ENCODE data around the gene CFAP221. TPM values are rescaled to one million over a fixed set of nuclear protein-coding genes. Genes with fewer than 3 reads are reported as not detected.

Gene CFAP221
- total RNA-seq, 1 donor from 2014 or later, result not detected

DNA sequence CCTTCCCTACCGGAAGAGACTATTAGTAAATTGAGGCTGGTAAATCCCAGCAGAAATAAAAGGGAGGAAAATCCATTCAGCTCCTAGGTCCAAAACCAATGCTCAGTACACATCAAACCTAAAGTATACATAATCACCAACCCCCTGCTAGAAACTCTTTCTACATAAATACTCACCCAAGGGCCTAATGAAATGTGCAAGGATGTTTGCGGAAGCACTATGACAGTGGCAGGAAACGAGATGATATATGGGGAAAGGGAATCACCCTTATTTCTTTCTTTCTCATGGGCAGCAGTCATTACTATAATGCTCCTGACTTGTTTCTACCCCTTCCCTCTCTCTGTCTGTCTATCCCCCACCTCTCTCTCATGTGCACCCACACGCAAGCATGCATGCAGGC, 18.6 kb upstream of the CFAP221 start:
- no peaks in the 10 kb centered on the region for H3K27me3 ChIP-seq
- TF ChIP-seq, protein P1, sequence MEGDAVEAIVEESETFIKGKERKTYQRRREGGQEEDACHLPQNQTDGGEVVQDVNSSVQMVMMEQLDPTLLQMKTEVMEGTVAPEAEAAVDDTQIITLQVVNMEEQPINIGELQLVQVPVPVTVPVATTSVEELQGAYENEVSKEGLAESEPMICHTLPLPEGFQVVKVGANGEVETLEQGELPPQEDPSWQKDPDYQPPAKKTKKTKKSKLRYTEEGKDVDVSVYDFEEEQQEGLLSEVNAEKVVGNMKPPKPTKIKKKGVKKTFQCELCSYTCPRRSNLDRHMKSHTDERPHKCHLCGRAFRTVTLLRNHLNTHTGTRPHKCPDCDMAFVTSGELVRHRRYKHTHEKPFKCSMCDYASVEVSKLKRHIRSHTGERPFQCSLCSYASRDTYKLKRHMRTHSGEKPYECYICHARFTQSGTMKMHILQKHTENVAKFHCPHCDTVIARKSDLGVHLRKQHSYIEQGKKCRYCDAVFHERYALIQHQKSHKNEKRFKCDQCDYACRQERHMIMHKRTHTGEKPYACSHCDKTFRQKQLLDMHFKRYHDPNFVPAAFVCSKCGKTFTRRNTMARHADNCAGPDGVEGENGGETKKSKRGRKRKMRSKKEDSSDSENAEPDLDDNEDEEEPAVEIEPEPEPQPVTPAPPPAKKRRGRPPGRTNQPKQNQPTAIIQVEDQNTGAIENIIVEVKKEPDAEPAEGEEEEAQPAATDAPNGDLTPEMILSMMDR (IDR thresholded peaks at IDR 0.05), result no peak
- DNase-seq (ENCODE audit: low spot score in 2 of 2), result no peak
- H3K27ac ChIP-seq, result no peak overlapping the region
- H3K9me3 ChIP-seq, result no peaks in the 10 kb centered on the region
- intact Hi-C loops (cut with DNase I), result no loop called here
- no peaks in the 10 kb centered on the region for H3K36me3 ChIP-seq
- H3K4me1 ChIP-seq, result peaks cover 0 to 4% of the 10 kb centered on the region in 2 donors
- no peak overlapping the region for H3K4me3 ChIP-seq

DNA sequence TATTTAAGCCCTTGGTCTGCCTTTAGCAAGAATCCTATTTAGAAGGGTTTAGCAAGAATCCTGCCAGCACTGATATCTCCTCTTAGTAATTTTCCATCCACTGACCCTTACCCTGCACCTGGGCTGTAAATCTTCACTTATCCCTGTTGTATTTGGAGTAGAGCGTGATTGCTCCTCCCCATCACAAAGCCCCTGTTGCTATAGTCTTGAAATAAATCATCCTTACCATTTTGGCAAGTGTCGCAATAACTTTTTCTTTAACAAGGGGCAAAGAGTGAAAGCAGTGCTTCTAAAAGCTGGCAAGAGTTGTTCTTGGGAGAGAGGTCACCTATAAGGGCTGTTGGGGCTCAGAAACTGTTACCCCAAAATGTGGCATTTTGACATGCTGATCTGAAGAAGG, 16.2 kb upstream of the CFAP221 start:
- peaks cover 1 to 2% of the 10 kb centered on the region in 2 donors for H3K9me3 ChIP-seq
- no peaks in the 10 kb centered on the region for H3K36me3 ChIP-seq
- H3K4me3 ChIP-seq, result no peak overlapping the region
- H3K27ac ChIP-seq, result no peak overlapping the region
- H3K27me3 ChIP-seq, result no peaks in the 10 kb centered on the region
- intact Hi-C loops (cut with DNase I), result no loop called here
- no peak for DNase-seq (ENCODE audit: low spot score in 2 of 2)
- peaks cover 0 to 4% of the 10 kb centered on the region in 2 donors for H3K4me1 ChIP-seq
- TF ChIP-seq, protein P1 (IDR thresholded peaks at IDR 0.05), result no peak

DNA sequence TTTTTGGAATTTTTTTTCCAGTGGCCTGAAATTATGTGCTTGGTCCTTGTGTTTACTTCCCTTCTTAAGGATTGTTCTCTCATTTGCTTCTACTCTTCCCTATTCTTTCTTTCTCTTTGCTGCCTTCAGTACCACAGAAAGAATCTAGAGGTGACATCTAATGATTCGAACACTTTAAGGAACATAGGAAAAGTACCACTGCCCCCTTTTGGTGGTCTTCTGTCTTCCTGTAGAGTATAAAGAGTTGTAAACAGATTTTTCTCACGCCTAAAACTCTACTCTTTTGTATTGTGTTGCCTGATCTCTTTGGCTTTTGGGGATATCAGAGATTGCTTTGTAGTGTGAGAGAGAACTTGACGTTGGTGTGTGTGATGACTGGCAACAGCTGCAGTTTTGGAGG, 13.0 kb upstream of the CFAP221 start:
- no peak overlapping the region for H3K27ac ChIP-seq
- DNase-seq (ENCODE audit: low spot score in 2 of 2), result no peak
- H3K27me3 ChIP-seq, result no peaks in the 10 kb centered on the region
- no peaks in the 10 kb centered on the region for H3K36me3 ChIP-seq
- no peaks in the 10 kb centered on the region for H3K4me1 ChIP-seq
- H3K4me3 ChIP-seq, result no peak overlapping the region
- intact Hi-C loops (cut with DNase I), result no loop called here
- peaks cover 8 to 15% of the 10 kb centered on the region in 2 donors for H3K9me3 ChIP-seq
- TF ChIP-seq, protein P1 (IDR thresholded peaks at IDR 0.05), result no peak

DNA sequence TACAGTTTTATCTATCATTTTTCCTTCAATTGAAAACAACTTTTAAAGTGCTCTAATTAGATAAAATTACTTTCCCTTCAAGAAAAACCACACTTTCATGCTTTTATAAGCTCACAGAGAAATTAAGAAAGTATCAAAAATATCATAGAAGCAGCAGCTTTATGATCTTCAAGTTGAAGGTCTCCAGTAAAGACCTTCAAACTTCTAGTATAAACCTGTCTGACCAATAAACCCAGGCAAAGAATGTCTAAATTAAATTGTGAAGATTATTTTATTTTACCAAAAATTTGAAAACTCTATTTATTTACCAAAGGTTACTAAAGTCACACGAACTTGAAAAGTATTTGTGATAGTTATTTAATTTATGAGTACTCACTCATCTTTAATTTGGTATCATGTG, 10.7 kb upstream of the CFAP221 start:
- no peak overlapping the region for H3K4me3 ChIP-seq
- H3K36me3 ChIP-seq, result no peaks in the 10 kb centered on the region
- no peaks in the 10 kb centered on the region for H3K27me3 ChIP-seq
- no peaks in the 10 kb centered on the region for H3K4me1 ChIP-seq
- H3K9me3 ChIP-seq, result peaks cover 8 to 15% of the 10 kb centered on the region in 2 donors
- no peak overlapping the region for H3K27ac ChIP-seq
- no peak for DNase-seq (ENCODE audit: low spot score in 2 of 2)
- intact Hi-C loops (cut with DNase I), result no loop called here
- TF ChIP-seq, protein P1 (IDR thresholded peaks at IDR 0.05), result no peak

DNA sequence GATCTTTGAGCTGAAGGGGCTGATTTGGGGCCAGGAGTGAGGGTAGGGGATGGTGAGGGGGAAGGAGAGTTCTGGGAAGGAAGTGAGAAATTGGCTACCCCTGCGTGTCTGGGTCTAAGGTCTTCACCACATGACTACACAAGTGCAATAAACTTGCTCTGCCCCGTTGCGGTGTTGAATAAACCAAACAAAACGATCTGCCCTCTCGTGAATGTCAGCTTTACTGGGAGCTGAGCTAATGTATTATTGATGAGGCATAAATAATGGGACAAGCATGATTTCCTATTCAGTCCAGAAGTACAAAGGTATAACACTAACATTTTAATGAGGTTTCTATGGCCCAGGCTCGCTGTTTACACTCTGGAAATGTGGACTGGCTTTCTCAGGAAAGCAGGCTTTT, 8.0 kb upstream of the CFAP221 start:
- no peak overlapping the region for H3K4me3 ChIP-seq
- intact Hi-C loops (cut with DNase I), result no loop called here
- no peak overlapping the region for H3K27ac ChIP-seq
- H3K9me3 ChIP-seq, result peaks cover 8 to 15% of the 10 kb centered on the region in 2 donors
- no peaks in the 10 kb centered on the region for H3K4me1 ChIP-seq
- TF ChIP-seq, protein P1 (IDR thresholded peaks at IDR 0.05), result no peak
- no peaks in the 10 kb centered on the region for H3K36me3 ChIP-seq
- no peaks in the 10 kb centered on the region for H3K27me3 ChIP-seq
- no peak for DNase-seq (ENCODE audit: low spot score in 2 of 2)

- no peak for DNase-seq (ENCODE audit: low spot score in 2 of 2)
- intact Hi-C loops (cut with DNase I), result no loop called here
- Histone ChIP-seq H3K9me3 (peaks cover 8 to 15% of the 10 kb centered on the region in 2 donors), H3K4me3 (no peak overlapping the region), H3K4me1 (no peaks in the 10 kb centered on the region), H3K27ac (no peak overlapping the region), H3K27me3 (no peaks in the 10 kb centered on the region), H3K36me3 (no peaks in the 10 kb centered on the region)
- TF ChIP-seq, protein P1 (IDR thresholded peaks at IDR 0.05), result no peak
Observed at GRCh38 chr2:119536707-119537106, 7.5 kb upstream of the CFAP221 start.

Measured in ascending aorta (tissue), 2 donors.